B cell (primary cell): ENCODE results near the gene ERBB4. TPM values are rescaled to one million over a fixed set of nuclear protein-coding genes. Genes with fewer than 3 reads are reported as not detected.

Experiments used
- ATAC-seq: fragments of 200-7000 bp; cut with Tn5 transposase; one replicate; pipeline ENCODE4 v1.10.0; 2021; ENCODE audit warnings: low read depth, mild to moderate bottlenecking, moderate number of reproducible peaks, moderate library complexity
- CTCF ChIA-PET: fragments of 350-600 bp; sonication (Branson Sonifier 250); formaldehyde crosslinking; loops from one replicate; lab custom pipeline; 2021; ENCODE audit warnings: antibody characterized with exemption, inconsistent platforms; lab: Charles Lee
- POLR2A ChIA-PET: fragments of 350-600 bp; sonication (Branson Sonifier 250); formaldehyde crosslinking; loops from one replicate; lab custom pipeline; 2021; ENCODE audit warnings: antibody characterized with exemption; lab: Charles Lee
- DNase-seq: peaks from one replicate; pipeline ENCODE4 v3.0.0; 2013
- H2AFZ ChIP-seq: 2 replicates; pipeline ENCODE4 v1.6.1; 2012; ENCODE audit warnings: mild to moderate bottlenecking, low read depth, low read length; ENCODE audit not compliant: insufficient read depth, poor library complexity, severe bottlenecking
- H3K27ac ChIP-seq, 2 donors: 1 replicate in 1 of 2; 2 replicates in 1 of 2; pipeline ENCODE4 v1.5.1; 2012 to 2013; ENCODE audit warnings: low read length in 2 of 2, mild to moderate bottlenecking in 2 of 2, moderate library complexity in 1 of 2
- H3K27me3 ChIP-seq, 4 experiments: fragments of 200-600 bp in 1 of 4; sonication (generic) in 1 of 4; replicated peaks in 1 of 4; 1 replicate in 2 of 4; 2 replicates in 2 of 4; pipeline versions ENCODE4 v1.6.1 to v1.7.0; 2013 to 2016; ENCODE audit warnings: low read length in 3 of 4, mild to moderate bottlenecking in 2 of 4, mixed read lengths in 1 of 4, moderate library complexity in 1 of 4; ENCODE audit not compliant: insufficient read depth in 4 of 4, control insufficient read depth in 3 of 4; ENCODE audit errors: control extremely low read depth in 1 of 4
- H3K36me3 ChIP-seq, 2 experiments: replicated peaks in 1 of 2; 1 replicate in 1 of 2; 2 replicates in 1 of 2; pipeline versions ENCODE4 v1.6.1 to v1.7.1; 2013; ENCODE audit warnings: low read length in 1 of 2; ENCODE audit not compliant: insufficient read depth in 2 of 2, control insufficient read depth in 1 of 2; ENCODE audit errors: control extremely low read depth in 1 of 2, extremely low read depth in 1 of 2
- H3K4me1 ChIP-seq, 2 donors: fragments of 200-600 bp in 1 of 2; sonication (generic) in 1 of 2; 1 replicate in 1 of 2; 2 replicates in 1 of 2; pipeline versions ENCODE4 v1.5.1 to v1.6.1; 2013 to 2017; ENCODE audit warnings: low read length in 2 of 2; ENCODE audit not compliant: control insufficient read depth in 2 of 2, insufficient read depth in 2 of 2
- H3K4me2 ChIP-seq: replicated peaks from 2 replicates; pipeline ENCODE3; 2012; ENCODE audit warnings: mild to moderate bottlenecking, low read depth, low read length; ENCODE audit not compliant: poor library complexity, severe bottlenecking
- H3K4me3 ChIP-seq, 5 experiments: fragments of 200-600 bp in 1 of 5; sonication (generic) in 1 of 5; 1 replicate in 3 of 5; 2 replicates in 2 of 5; pipeline versions ENCODE4 v1.5.1 to v1.7.0; 2011 to 2016; ENCODE audit warnings: low read length in 4 of 5, mild to moderate bottlenecking in 4 of 5, low read depth in 2 of 5, control low read depth in 1 of 5, moderate library complexity in 1 of 5; ENCODE audit not compliant: insufficient read depth in 1 of 5; ENCODE audit errors: control extremely low read depth in 1 of 5, extremely low read depth in 1 of 5
- H3K79me2 ChIP-seq: fragments of 200-600 bp; sonication (generic); one replicate; pipeline ENCODE4 v1.6.0; 2016; ENCODE audit warnings: low read length; ENCODE audit not compliant: control insufficient read depth, insufficient read depth
- H3K9ac ChIP-seq: fragments of 200-600 bp; sonication (generic); 2 replicates; pipeline ENCODE4 v1.6.1; 2017; ENCODE audit warnings: mild to moderate bottlenecking, low read length, moderate library complexity
- H3K9me3 ChIP-seq, 3 donors: one replicate each; pipeline versions ENCODE4 v1.6.1 to v1.7.1; 2013; ENCODE audit warnings: low read length in 2 of 3; ENCODE audit not compliant: control insufficient read depth in 2 of 3, insufficient read depth in 1 of 3; ENCODE audit errors: control extremely low read depth in 1 of 3
- H4K20me1 ChIP-seq: 2 replicates; pipeline ENCODE4 v1.6.0; 2012; ENCODE audit warnings: mild to moderate bottlenecking, low read length; ENCODE audit not compliant: insufficient read depth, control insufficient read depth, poor library complexity, severe bottlenecking
- H3K27ac Mint-ChIP-seq: one replicate; pipeline ENCODE4 v1.8.0; 2021; ENCODE audit warnings: mixed read lengths
- H3K27me3 Mint-ChIP-seq: one replicate; pipeline ENCODE4 v1.8.0; 2021; ENCODE audit warnings: mixed read lengths
- H3K4me1 Mint-ChIP-seq: one replicate; pipeline ENCODE4 v1.8.0; 2021; ENCODE audit warnings: mixed read lengths
- H3K4me3 Mint-ChIP-seq: one replicate; pipeline ENCODE4 v1.8.0; 2021; ENCODE audit warnings: mixed read lengths
- H3K9me3 Mint-ChIP-seq: one replicate; pipeline ENCODE4 v1.8.0; 2022; ENCODE audit warnings: mixed read lengths; ENCODE audit not compliant: insufficient read depth
- CTCF ChIP-seq: fragments of 200-600 bp; IDR thresholded peaks from one replicate; pipeline ENCODE4 v1.8.0; 2022; ENCODE audit warnings: antibody characterized with exemption, mild to moderate bottlenecking
- EZH2 ChIP-seq: IDR thresholded peaks from 2 replicates; pipeline ENCODE4 v1.6.1; 2012; ENCODE audit warnings: borderline replicate concordance, low read depth, mild to moderate bottlenecking, moderate library complexity, low read length; ENCODE audit not compliant: insufficient read depth, poor library complexity, severe bottlenecking
- WGBS: methylation state at CpG from one replicate; pipeline ENCODE4 v1.1.5; 2013; ENCODE audit warnings: missing lambda C conversion rate; ENCODE audit not compliant: insufficient coverage; 5-methylcytosine and 5-hydroxymethylcytosine counted together
- intact Hi-C: fragments of 100-400 bp; cut with micrococcal nuclease; formaldehyde crosslinking; loops from one replicate; pipeline ENCODE4 v1.10.0; 2022
- polyA plus RNA-seq: library from polyadenylated mRNA; depleted of rRNA; stranded (reverse); fragments of >200 nt; gene quantifications from 2 replicates; pipeline ENCODE4 v1.2.3, GENCODE V29; 2012
- total RNA-seq, 2 donors: library from RNA; stranded (reverse); fragments of 120-200 nt in 1 of 2; gene quantifications; 1 replicate in 1 of 2; 2 replicates in 1 of 2; pipeline versions ENCODE4 v1.2.3 to v1.2.4, GENCODE V29; 2013 to 2022

ERBB4 gene
- total and polyA plus RNA-seq, 2 donors (not counting 1 experiment from before 2014, with no cell fraction given) = not detected

- no peak overlapping the region for H3K27ac ChIP-seq
- DNase-seq (no peak), ATAC-seq (no peak)
- Mint-ChIP-seq H3K4me1 (no peaks in the 10 kb centered on the region), H3K4me3 (no peak overlapping the region), H3K27me3 (no peaks in the 10 kb centered on the region), H3K27ac (no peak overlapping the region), H3K9me3 (no peaks in the 10 kb centered on the region)
- no peaks in the 10 kb centered on the region for H3K79me2 ChIP-seq
- no peaks in the 10 kb centered on the region for H3K27me3 ChIP-seq
- no peaks in the 10 kb centered on the region for H3K4me1 ChIP-seq
- no peak overlapping the region for H3K4me3 ChIP-seq
- H4K20me1 ChIP-seq = no peaks in the 10 kb centered on the region
- ChIA-PET POLR2A (no interaction called here), CTCF (no interaction called here)
- WGBS = no CpG with 5 or more reads among the region's 3 CpGs
- no peak overlapping the region for H3K4me2 ChIP-seq
- no peak for TF ChIP-seq CTCF
- TF ChIP-seq EZH2 = no peak
- no peak overlapping the region for H3K9ac ChIP-seq
- H3K9me3 ChIP-seq = no peaks in the 10 kb centered on the region
- H3K36me3 ChIP-seq = no peaks in the 10 kb centered on the region
- intact Hi-C loops = no loop called here
- H2AFZ ChIP-seq = no peak overlapping the region
These were observed 239.3 kb downstream of the ERBB4 start for GRCh38 chr2:212299333-212299732.

- Histone ChIP-seq H3K79me2 (no peaks in the 10 kb centered on the region), H2AFZ (no peak overlapping the region), H3K4me1 (no peaks in the 10 kb centered on the region), H3K4me3 (no peak overlapping the region), H3K9me3 (no peaks in the 10 kb centered on the region), H3K27ac (no peak overlapping the region), H3K9ac (no peak overlapping the region), H3K27me3 (no peaks in the 10 kb centered on the region), H3K36me3 (no peaks in the 10 kb centered on the region), H4K20me1 (no peaks in the 10 kb centered on the region), H3K4me2 (no peak overlapping the region)
- intact Hi-C loops = no loop called here
- Mint-ChIP-seq H3K4me1 (no peaks in the 10 kb centered on the region), H3K27ac (no peak overlapping the region), H3K9me3 (no peaks in the 10 kb centered on the region), H3K4me3 (no peak overlapping the region), H3K27me3 (no peaks in the 10 kb centered on the region)
- ATAC-seq = no peak
- ChIA-PET CTCF (no interaction called here), POLR2A (no interaction called here)
- DNase-seq = no peak
- 80% methylated on average over 1 of the region's 3 CpGs for WGBS
- no peak for TF ChIP-seq EZH2
- no peak for TF ChIP-seq CTCF
These were observed 243.0 kb downstream of the ERBB4 start for GRCh38 chr2:212295571-212295970.
